Heart left ventricle (tissue), 13 donors: ENCODE results near the gene KCTD15.

Experiments used
- POLR2A ChIP-seq, 2 donors: fragments of 450-650 bp; IDR thresholded peaks; one replicate each; pipeline ENCODE4 v1.6.1; 2017; ENCODE audit warnings: antibody characterized with exemption in 2 of 2, mild to moderate bottlenecking in 2 of 2, moderate library complexity in 2 of 2
- TF ChIP-seq, protein P1 (sequence below), 12 donors: fragments of 200-600 bp; sonication (generic) in 4 of 12; IDR thresholded peaks; one replicate each; pipeline versions ENCODE4 v1.5.0 to v1.8.0; 2018 to 2022; ENCODE audit warnings: antibody characterized with exemption in 12 of 12, mild to moderate bottlenecking in 5 of 12
- donor health status: ischemic (EF 13 %, LVEDD 7.1; RV severe dilation, severe dysfunction).
- donor health status: DM: no; HTN: yes; CAD: no.
- donor health status: DM: no; HTN: no; CAD: no.
- donor health status: ischemic (EF 25% LVEDD 6.9; RV normal size, moderate dysfunction).
- donor health status: ischemic (EF 25% LVEDD 5.7; RV mildly dilated, moderate dysfunction).
- donor health status: ischemic (EF 35%, LVEDD 5.7; RV mildly dilated, moderate dysfunction).
- donor health status: nonischemic (EF 11% LVEDD 7.7; RV severe dilation, severe dysfunction).
- donor health status: DM: yes; HTN: yes; CAD: no.
- donor health status: PGD.
- donor health status: ischemic (EF 29% LVEDD 5.4; RV normal size, mild dysfunction).
- donor health status: nonischemic (EF 23%, LVEDD 6.1; RV moderate dilation, normal function).

DNA sequence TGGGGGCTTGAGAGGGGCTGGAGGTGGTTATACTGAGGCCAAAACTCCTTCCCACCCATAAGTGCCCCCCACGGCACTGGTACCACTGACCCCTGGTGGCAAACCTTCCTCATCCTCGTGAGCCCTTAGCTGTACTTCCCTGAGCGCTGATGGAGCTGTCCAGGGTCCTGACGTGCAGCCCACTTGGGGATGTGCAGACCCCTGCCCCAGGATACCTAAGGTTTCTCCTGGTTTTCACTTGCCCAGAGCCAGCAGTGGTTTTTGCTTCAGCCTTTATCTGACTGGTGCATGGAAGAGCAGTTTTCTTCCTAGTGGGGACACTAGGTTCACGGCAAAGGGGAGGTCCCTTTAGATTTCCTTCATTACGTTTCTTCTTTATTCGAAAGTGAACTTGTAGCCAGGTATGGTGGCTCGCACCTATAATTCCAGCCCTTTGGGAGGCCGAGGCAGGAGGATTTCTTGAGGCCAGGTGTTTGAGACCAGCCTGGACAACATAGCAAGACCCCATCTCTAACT, 28.7 kb upstream of the KCTD15 start:
- TF ChIP-seq, protein P1, sequence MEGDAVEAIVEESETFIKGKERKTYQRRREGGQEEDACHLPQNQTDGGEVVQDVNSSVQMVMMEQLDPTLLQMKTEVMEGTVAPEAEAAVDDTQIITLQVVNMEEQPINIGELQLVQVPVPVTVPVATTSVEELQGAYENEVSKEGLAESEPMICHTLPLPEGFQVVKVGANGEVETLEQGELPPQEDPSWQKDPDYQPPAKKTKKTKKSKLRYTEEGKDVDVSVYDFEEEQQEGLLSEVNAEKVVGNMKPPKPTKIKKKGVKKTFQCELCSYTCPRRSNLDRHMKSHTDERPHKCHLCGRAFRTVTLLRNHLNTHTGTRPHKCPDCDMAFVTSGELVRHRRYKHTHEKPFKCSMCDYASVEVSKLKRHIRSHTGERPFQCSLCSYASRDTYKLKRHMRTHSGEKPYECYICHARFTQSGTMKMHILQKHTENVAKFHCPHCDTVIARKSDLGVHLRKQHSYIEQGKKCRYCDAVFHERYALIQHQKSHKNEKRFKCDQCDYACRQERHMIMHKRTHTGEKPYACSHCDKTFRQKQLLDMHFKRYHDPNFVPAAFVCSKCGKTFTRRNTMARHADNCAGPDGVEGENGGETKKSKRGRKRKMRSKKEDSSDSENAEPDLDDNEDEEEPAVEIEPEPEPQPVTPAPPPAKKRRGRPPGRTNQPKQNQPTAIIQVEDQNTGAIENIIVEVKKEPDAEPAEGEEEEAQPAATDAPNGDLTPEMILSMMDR (IDR thresholded peaks at IDR 0.05): peak in 5 of 12 donors; percentile 3 to 32 (median 14)
- no peak for TF ChIP-seq POLR2A (IDR thresholded peaks at IDR 0.05)
